Measurements from ENCODE around the gene HRH3. TPM values are rescaled to one million over a fixed set of nuclear protein-coding genes. Genes with fewer than 3 reads are reported as not detected.

The HRH3 gene
- total and polyA plus RNA-seq, 2 donors (not counting 1 experiment from before 2014, with no cell fraction given): not detected

DNA sequence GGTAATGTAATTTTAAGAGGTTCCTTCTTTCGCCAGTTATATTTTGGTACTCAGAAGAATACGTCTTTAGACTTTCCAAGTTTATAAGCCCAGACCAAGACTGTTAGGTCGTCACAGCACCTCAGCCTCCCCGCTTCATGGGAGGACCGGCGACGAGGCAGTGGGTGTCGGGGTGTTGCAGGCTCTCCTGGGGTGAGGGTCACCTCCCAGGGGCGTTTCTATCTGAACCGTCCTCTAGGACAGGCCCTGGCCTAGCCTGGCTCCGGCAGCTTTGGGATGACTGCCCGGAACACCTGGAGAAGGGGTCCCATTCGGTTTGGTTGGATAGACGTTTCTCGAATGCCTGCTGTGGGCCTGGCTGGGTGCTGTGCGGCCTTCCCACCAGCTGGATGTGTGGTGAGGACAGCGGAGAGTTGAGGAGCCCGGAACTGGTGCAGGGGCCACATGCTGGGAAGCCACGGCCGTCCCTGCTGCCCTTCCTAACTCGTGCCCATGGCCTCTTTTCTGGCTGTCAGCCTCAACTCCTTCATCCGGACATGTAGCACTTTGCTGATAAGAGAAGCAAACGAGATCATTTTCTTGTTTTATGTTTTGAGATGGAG is 19.3 kb upstream of the HRH3 start:
- Histone ChIP-seq H3K9ac (ENCODE audit: low read length) (peak overlapping the region; percentile 74), H3K9me3 (ENCODE audit: control extremely low read depth in 1 of 3, control insufficient read depth in 2 of 3, insufficient read depth in 1 of 3, low read length in 2 of 3) (peaks cover 0 to 5% (median 0%) of the 10 kb centered on the region in 3 donors), H3K4me2 (replicated peaks; ENCODE audit: low read depth, low read length, poor library complexity, severe bottlenecking) (peak overlapping the region; percentile 95), H3K36me3 (replicated peaks in 1 of 2; ENCODE audit: control extremely low read depth in 1 of 2, control insufficient read depth in 1 of 2, extremely low read depth in 1 of 2, insufficient read depth in 2 of 2, low read length in 1 of 2) (peaks cover 0 to 17% of the 10 kb centered on the region in 2 experiments), H4K20me1 (ENCODE audit: control insufficient read depth, insufficient read depth, low read length, poor library complexity, severe bottlenecking) (peaks cover 56% of the 10 kb centered on the region), H3K27ac (ENCODE audit: low read length in 2 of 2) (peak overlapping the region in 1 of 2 donors; percentile 83), H3K79me2 (ENCODE audit: control insufficient read depth, insufficient read depth, low read length) (peaks cover 72% of the 10 kb centered on the region), H3K27me3 (replicated peaks in 1 of 4; ENCODE audit: control extremely low read depth in 1 of 4, control insufficient read depth in 3 of 4, insufficient read depth in 4 of 4, low read length in 3 of 4) (peaks cover 0 to 6% (median 0%) of the 10 kb centered on the region in 4 experiments), H3K4me3 (ENCODE audit: control extremely low read depth in 1 of 5, extremely low read depth in 1 of 5, insufficient read depth in 1 of 5, low read depth in 2 of 5, low read length in 4 of 5) (peak overlapping the region; percentile 46 to 74 (median 60)), H3K4me1 (ENCODE audit: control insufficient read depth in 2 of 2, insufficient read depth in 2 of 2, low read length in 2 of 2) (peaks cover 17 to 22% of the 10 kb centered on the region in 2 donors), H2AFZ (ENCODE audit: insufficient read depth, low read depth, low read length, poor library complexity, severe bottlenecking) (no peak overlapping the region)
- WGBS (ENCODE audit: insufficient coverage): 79% methylated on average over 18 of the region's 23 CpGs
- Mint-ChIP-seq H3K4me1 (peaks cover 30% of the 10 kb centered on the region), H3K9me3 (ENCODE audit: insufficient read depth) (no peaks in the 10 kb centered on the region), H3K27ac (peak overlapping the region; percentile 63), H3K4me3 (peak overlapping the region; percentile 81), H3K27me3 (peaks cover 3% of the 10 kb centered on the region)
- ChIA-PET CTCF (no interaction called here), POLR2A (no interaction called here)
- ATAC-seq (ENCODE audit: low read depth): no peak
- no peak for TF ChIP-seq CTCF (IDR thresholded peaks at IDR 0.05)
- TF ChIP-seq EZH2 (IDR thresholded peaks at IDR 0.05; ENCODE audit: borderline replicate concordance, insufficient read depth, low read depth, low read length, poor library complexity, severe bottlenecking): no peak
- intact Hi-C loops (cut with micrococcal nuclease): loop anchor here (2.0 to 5.0 kb wide), 3 partner anchors 167 to 713 kb away; partner anchors contain the start of genes CABLES2 and SLC17A9
- no peak for DNase-seq

Data from B cell (primary cell).